ENCODE measurements around the gene DOK5. TPM values are rescaled to one million over a fixed set of nuclear protein-coding genes. Genes with fewer than 3 reads are reported as not detected.

DOK5 gene
- total RNA-seq, 4 donors from 2014 or later, result 1.4 to 9.8 TPM; not detected in 2

GRCh38 chr20:54623991-54624569 lies 148.7 kb downstream of the DOK5 start:
- intact Hi-C loops (cut with DNase I; ENCODE audit: low total_unique reads), result no loop called here
- no peak overlapping the region for H3K4me3 ChIP-seq
- no peak for DNase-seq
- TF ChIP-seq POLR2A (IDR thresholded peaks at IDR 0.05), result no peak
- no peak for TF ChIP-seq CTCF (IDR thresholded peaks at IDR 0.05)
- no peaks in the 10 kb centered on the region for H3K36me3 ChIP-seq
- H3K4me1 ChIP-seq, result no peaks in the 10 kb centered on the region
- H3K27ac ChIP-seq, result no peak overlapping the region
- no peaks in the 10 kb centered on the region for H3K27me3 ChIP-seq
- no peaks in the 10 kb centered on the region for H3K9me3 ChIP-seq

GRCh38 chr20:54624706-54625390 lies 149.5 kb downstream of the DOK5 start:
- Histone ChIP-seq H3K9me3 (no peaks in the 10 kb centered on the region), H3K27me3 (no peaks in the 10 kb centered on the region), H3K36me3 (no peaks in the 10 kb centered on the region), H3K4me3 (no peak overlapping the region), H3K4me1 (no peaks in the 10 kb centered on the region), H3K27ac (no peak overlapping the region)
- intact Hi-C loops (cut with DNase I; ENCODE audit: low total_unique reads), result no loop called here
- TF ChIP-seq CTCF (IDR thresholded peaks at IDR 0.05) (no peak), POLR2A (IDR thresholded peaks at IDR 0.05) (no peak)
- DNase-seq, result no peak

- no peaks in the 10 kb centered on the region for H3K9me3 ChIP-seq
- no peaks in the 10 kb centered on the region for H3K4me1 ChIP-seq
- TF ChIP-seq CTCF (IDR thresholded peaks at IDR 0.05), result no peak
- TF ChIP-seq POLR2A (IDR thresholded peaks at IDR 0.05), result no peak
- no peaks in the 10 kb centered on the region for H3K27me3 ChIP-seq
- no peak overlapping the region for H3K27ac ChIP-seq
- intact Hi-C loops (cut with DNase I; ENCODE audit: low total_unique reads), result no loop called here
- DNase-seq, result no peak
- H3K36me3 ChIP-seq, result no peaks in the 10 kb centered on the region
- H3K4me3 ChIP-seq, result no peak overlapping the region
These were observed 150.1 kb downstream of the DOK5 start for GRCh38 chr20:54625497-54625896.

GRCh38 chr20:54626126-54626525 lies 150.7 kb downstream of the DOK5 start:
- Histone ChIP-seq H3K36me3 (no peaks in the 10 kb centered on the region), H3K4me3 (no peak overlapping the region), H3K27me3 (no peaks in the 10 kb centered on the region), H3K27ac (no peak overlapping the region), H3K9me3 (no peaks in the 10 kb centered on the region), H3K4me1 (no peaks in the 10 kb centered on the region)
- DNase-seq, result no peak
- TF ChIP-seq CTCF (IDR thresholded peaks at IDR 0.05) (no peak), POLR2A (IDR thresholded peaks at IDR 0.05) (no peak)
- intact Hi-C loops (cut with DNase I; ENCODE audit: low total_unique reads), result no loop called here

- no peaks in the 10 kb centered on the region for H3K9me3 ChIP-seq
- no peak overlapping the region for H3K4me3 ChIP-seq
- no peaks in the 10 kb centered on the region for H3K27me3 ChIP-seq
- no peak overlapping the region for H3K27ac ChIP-seq
- H3K4me1 ChIP-seq, result no peaks in the 10 kb centered on the region
- no peaks in the 10 kb centered on the region for H3K36me3 ChIP-seq
- intact Hi-C loops (cut with DNase I; ENCODE audit: low total_unique reads), result no loop called here
- DNase-seq, result no peak
- TF ChIP-seq POLR2A (IDR thresholded peaks at IDR 0.05) (no peak), CTCF (IDR thresholded peaks at IDR 0.05) (no peak)
These were observed 154.2 kb downstream of the DOK5 start for GRCh38 chr20:54629632-54630031.

Measured in uterus (tissue), 4 donors.